GM10248 (cell line): Measurements from ENCODE around the gene HOXC5.

Experiments
- CTCF ChIA-PET: fragments of 300-600 bp; sonication (Branson Sonifier 250); formaldehyde crosslinking; extraction: SDS; loops from one replicate; lab custom pipeline; 2021; ENCODE audit warnings: antibody characterized with exemption; lab: Yijun Ruan, JAX
- POLR2A ChIA-PET: fragments of 350-650 bp; sonication (Branson Sonifier 250); formaldehyde crosslinking; extraction: SDS; loops from one replicate; lab custom pipeline; 2020; ENCODE audit warnings: antibody characterized with exemption; lab: Yijun Ruan, JAX
- DNase-seq: peaks from one replicate; pipeline ENCODE4 v3.0.0; 2012; ENCODE audit errors: extremely low spot score
- CTCF ChIP-seq: IDR thresholded peaks from 2 replicates; pipeline ENCODE4 v1.5.1; 2012; ENCODE audit warnings: mild to moderate bottlenecking, low read depth; ENCODE audit errors: extremely low read depth, missing control alignments, control extremely low read depth

HOXC5 gene

GRCh38 chr12:53985994-53986685, 46.7 kb upstream of the HOXC5 start:
- TF ChIP-seq CTCF = no peak
- CTCF ChIA-PET = interaction anchor here (1.1 to 5.6 kb wide), 12 partner anchors 10 to 235 kb away, joined by 3 to 74 read pairs (median 10); partner anchors contain the start of gene HOXC8
- peak; percentile 47 for DNase-seq
- POLR2A ChIA-PET = no interaction called here

- no peak for DNase-seq
- POLR2A ChIA-PET = no interaction called here
- CTCF ChIA-PET = interaction anchor here (0.9 to 5.6 kb wide), 15 partner anchors 9 to 240 kb away, joined by 3 to 74 read pairs (median 4); partner anchors contain the start of genes HOTAIR and HOXC8
- TF ChIP-seq CTCF = no peak
Measured at GRCh38 chr12:53986686-53987483, 46.0 kb upstream of the HOXC5 start.

DNA sequence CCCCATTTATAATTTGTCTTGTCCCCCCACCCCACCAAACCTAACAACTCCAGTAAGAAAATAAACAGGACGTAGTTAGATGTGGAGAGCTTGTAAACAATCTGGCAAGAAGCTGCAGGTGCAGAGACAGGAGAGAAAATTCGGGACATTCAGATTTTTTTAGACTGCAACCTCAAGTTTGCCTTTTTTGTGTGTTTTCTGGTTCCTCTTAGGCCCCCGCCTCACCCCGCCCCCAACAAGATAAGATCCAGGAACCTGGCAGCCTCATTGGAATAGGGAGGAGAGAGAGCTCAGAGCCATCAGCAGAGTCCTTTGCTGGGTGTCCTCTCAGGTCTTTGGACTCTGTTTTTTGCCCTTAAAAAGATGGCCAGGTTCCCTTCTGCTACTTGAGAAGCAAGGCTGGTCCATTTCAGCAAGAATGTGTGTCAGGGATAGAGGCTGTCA, 45.0 kb upstream of the HOXC5 start:
- ChIA-PET CTCF (interaction anchor here (0.6 to 5.6 kb wide), 18 partner anchors 10 to 241 kb away, joined by 3 to 74 read pairs (median 4); partner anchors contain the start of genes HOTAIR and HOXC8), POLR2A (no interaction called here)
- no peak for DNase-seq
- TF ChIP-seq CTCF = no peak

GRCh38 chr12:53988541-53989226, 44.2 kb upstream of the HOXC5 start:
- ChIA-PET CTCF (interaction anchor here (0.7 to 5.6 kb wide), 13 partner anchors 10 to 411 kb away, joined by 3 to 74 read pairs (median 4); partner anchors contain the start of genes HOTAIR and HOXC8), POLR2A (no interaction called here)
- no peak for TF ChIP-seq CTCF
- DNase-seq = no peak

GRCh38 chr12:53989227-53990113, 43.4 kb upstream of the HOXC5 start:
- peak; percentile 68 for DNase-seq
- CTCF ChIA-PET = interaction anchor here (0.7 to 5.6 kb wide), 10 partner anchors 17 to 410 kb away, joined by 3 to 74 read pairs (median 17); partner anchors contain the start of genes HOXC5 and HOXC8
- POLR2A ChIA-PET = no interaction called here
- TF ChIP-seq CTCF = peak; percentile 58
